ENCODE results near the gene TRAF2. TPM values are rescaled to one million over a fixed set of nuclear protein-coding genes. Genes with fewer than 3 reads are reported as not detected.

Gene TRAF2
- total and polyA plus RNA-seq, 9 of the 15 experiments (the other 6 are each of a cell fraction or from before 2014, with no cell fraction given): 0.24 to 45.2 (median 18.0) TPM

DNA sequence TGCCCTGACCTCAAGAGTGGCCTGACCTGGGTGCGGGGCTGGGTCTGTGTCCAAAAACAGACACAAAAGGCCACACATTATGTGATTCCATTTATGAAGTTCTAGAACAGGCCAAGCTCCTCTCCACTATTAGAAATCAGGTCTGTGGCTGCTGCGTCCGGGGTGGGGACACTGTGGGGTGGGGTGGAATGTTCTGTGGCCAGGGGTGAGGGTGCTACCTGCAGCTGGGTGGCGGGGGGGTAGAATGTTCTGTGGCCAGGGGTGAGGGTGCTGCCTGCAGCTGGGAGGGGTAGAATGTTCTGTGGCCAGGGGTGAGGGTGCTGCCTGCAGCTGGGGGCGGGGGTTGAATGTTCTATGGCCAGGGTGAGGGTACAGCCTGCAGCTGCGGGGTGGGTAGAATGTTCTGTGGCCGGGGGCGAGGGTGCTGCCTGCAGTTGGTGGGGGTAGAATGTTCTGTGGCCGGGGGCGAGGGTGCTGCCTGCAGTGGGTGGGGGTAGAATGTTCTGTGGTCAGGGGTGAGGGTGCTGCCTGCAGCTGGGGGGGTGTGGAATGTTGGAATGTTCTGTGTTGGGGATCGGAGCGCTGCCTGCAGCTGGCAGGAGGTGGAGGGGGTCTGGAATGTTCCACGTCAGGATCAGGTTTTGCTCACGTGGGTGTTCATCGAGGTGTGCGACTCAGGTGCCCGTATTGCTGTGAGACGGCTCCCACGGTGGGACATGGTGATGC lies 74.1 kb downstream of the TRAF2 start:
- H3K27me3 ChIP-seq (ENCODE audit: control insufficient read depth in 2 of 2, insufficient read depth in 2 of 2, low read length in 2 of 2): peaks cover 0 to 4% of the 10 kb centered on the region in 2 experiments; a peak in 2 of 5 replicates
- no peaks in the 10 kb centered on the region for H3K79me2 ChIP-seq (ENCODE audit: control insufficient read depth, insufficient read depth, low read length)
- H3K9me3 ChIP-seq (replicated peaks; ENCODE audit: control insufficient read depth, insufficient read depth, low read depth, low read length): no peaks in the 10 kb centered on the region
- H4K20me1 ChIP-seq (replicated peaks; ENCODE audit: control insufficient read depth, insufficient read depth, low read length): no peaks in the 10 kb centered on the region
- H3K36me3 ChIP-seq (ENCODE audit: control insufficient read depth, insufficient read depth, low read length): no peaks in the 10 kb centered on the region
- no peaks in the 10 kb centered on the region for H3K9me1 ChIP-seq (ENCODE audit: control insufficient read depth, insufficient read depth, low read length)
- no peak overlapping the region for H3K4me2 ChIP-seq (ENCODE audit: insufficient read depth, low read length)
- DNase-seq (ENCODE audit: extremely low read depth in 1 of 4, low spot score in 3 of 4) (no peak), FAIRE-seq (no peak), ATAC-seq (no peak)
- no TSS peak for BruUV-seq (replicated peaks)
- H3K9ac ChIP-seq (ENCODE audit: insufficient read depth in 1 of 2, low read depth in 2 of 2, low read length in 2 of 2): peak overlapping the region in 1 of 2 experiments; percentile 76; a peak in 2 of 4 replicates
- H3K4me1 ChIP-seq (replicated peaks in 1 of 2; ENCODE audit: control insufficient read depth in 2 of 2, insufficient read depth in 2 of 2, low read length in 2 of 2): peaks cover 18 to 74% of the 10 kb centered on the region in 2 experiments; a peak in 4 of 5 replicates
- TF ChIP-seq NR2C2 (CRISPR knock-in tag; IDR thresholded peaks at IDR 0.05) (no peak), NR2C2 (tag; IDR thresholded peaks at IDR 0.05) (no peak), NFIC (IDR thresholded peaks at IDR 0.05) (no peak), RUNX1 (IDR thresholded peaks at IDR 0.05; ENCODE audit: low read depth) (no peak), ZNF311 (CRISPR knock-in tag; IDR thresholded peaks at IDR 0.05) (no peak), PHF8 (IDR thresholded peaks at IDR 0.05; ENCODE audit: borderline replicate concordance, low read length) (no peak), LCOR (CRISPR knock-in tag; IDR thresholded peaks at IDR 0.05) (no peak), ZNF785 (CRISPR knock-in tag; IDR thresholded peaks at IDR 0.05) (no peak), KAT2B (IDR thresholded peaks at IDR 0.05; ENCODE audit: low read depth, low read length) (no peak)
- TF ChIP-seq, protein P1, sequence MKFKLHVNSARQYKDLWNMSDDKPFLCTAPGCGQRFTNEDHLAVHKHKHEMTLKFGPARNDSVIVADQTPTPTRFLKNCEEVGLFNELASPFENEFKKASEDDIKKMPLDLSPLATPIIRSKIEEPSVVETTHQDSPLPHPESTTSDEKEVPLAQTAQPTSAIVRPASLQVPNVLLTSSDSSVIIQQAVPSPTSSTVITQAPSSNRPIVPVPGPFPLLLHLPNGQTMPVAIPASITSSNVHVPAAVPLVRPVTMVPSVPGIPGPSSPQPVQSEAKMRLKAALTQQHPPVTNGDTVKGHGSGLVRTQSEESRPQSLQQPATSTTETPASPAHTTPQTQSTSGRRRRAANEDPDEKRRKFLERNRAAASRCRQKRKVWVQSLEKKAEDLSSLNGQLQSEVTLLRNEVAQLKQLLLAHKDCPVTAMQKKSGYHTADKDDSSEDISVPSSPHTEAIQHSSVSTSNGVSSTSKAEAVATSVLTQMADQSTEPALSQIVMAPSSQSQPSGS (CRISPR knock-in tag; IDR thresholded peaks at IDR 0.05): no peak
- TF ChIP-seq, protein P2, sequence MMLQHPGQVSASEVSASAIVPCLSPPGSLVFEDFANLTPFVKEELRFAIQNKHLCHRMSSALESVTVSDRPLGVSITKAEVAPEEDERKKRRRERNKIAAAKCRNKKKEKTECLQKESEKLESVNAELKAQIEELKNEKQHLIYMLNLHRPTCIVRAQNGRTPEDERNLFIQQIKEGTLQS (IDR thresholded peaks at IDR 0.05): no peak
- TF ChIP-seq, protein P2 (CRISPR knock-in tag; conservative IDR thresholded peaks at IDR 0.05): no peak
- no peak overlapping the region for H2AFZ ChIP-seq (ENCODE audit: low read depth, low read length)
- intact Hi-C loops (cut with micrococcal nuclease) (no loop called here), in situ Hi-C loops (cut with MboI) (no loop called here)
- ChIA-PET CTCF (ENCODE audit: low intra/inter-chr PET ratio) (no interaction called here), POLR2A (interaction anchor here (0.8 to 1.1 kb wide), 2 partner anchors 10 to 12 kb away, joined by 3 to 7 read pairs; no protein-coding TSS in a partner anchor)
- WGBS (ENCODE audit: insufficient coverage, low coverage, missing lambda C conversion rate): 55% methylated on average over 15 of the region's 19 CpGs
- H3K27ac ChIP-seq (ENCODE audit: extremely low read depth, low read depth, low read length): no peak overlapping the region
- no peak overlapping the region for H3K4me3 ChIP-seq
